ENCODE data around the gene TXLNB. TPM values are rescaled to one million over a fixed set of nuclear protein-coding genes. Genes with fewer than 3 reads are reported as not detected.

Gene TXLNB
- total and polyA plus RNA-seq, 4 donors, result 0.15 to 0.23 (median 0.17) TPM; not detected in 1

DNA sequence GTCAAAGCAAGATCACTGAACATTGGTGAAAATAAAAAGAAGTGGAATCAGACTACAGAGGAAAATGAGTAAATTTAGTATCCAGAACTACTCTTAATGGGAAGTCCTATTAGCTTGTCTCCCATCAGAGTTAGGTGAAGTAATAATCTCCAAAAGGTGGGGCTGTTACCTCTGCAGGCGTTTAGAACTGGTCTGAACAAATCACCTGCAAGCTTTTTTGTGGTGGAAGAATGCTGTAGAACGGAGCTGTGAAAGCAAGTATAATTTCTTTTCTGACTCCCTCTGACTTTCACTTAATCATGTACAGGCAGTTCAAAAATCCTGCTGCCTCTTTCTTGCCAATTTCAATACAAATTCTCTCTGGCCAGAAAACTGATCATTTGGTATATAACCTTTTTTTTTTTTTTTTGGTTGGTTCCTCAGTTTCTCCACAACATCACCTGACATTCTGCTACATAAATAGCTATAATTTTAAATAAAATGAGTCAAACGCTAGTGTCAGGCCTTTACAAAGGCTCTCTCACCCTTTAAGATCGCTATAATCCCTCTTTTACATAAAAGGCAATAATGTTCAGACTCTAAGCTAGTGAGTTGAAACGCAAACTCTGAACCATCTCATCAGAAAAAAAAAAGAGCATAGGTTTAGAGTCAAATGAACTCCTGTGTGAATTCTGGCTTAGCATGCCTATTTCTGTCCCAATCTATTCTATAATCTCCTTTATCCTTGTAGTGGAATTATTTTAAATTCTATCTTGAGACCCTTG is 43.8 kb upstream of the TXLNB start:
- H3K27ac ChIP-seq (ENCODE audit: low read depth in 1 of 2, low read length in 2 of 2), result no peak overlapping the region
- no peak for DNase-seq (ENCODE audit: low spot score)
- no peak overlapping the region for H3K9ac ChIP-seq (ENCODE audit: low read depth in 1 of 2, low read length in 2 of 2)
- H3K4me3 ChIP-seq (ENCODE audit: low read depth in 1 of 3, low read length in 3 of 3), result no peak overlapping the region
- peaks cover 0 to 3% (median 0%) of the 10 kb centered on the region in 4 donors for H3K4me1 ChIP-seq (ENCODE audit: control insufficient read depth in 4 of 4, insufficient read depth in 4 of 4, low read length in 3 of 4)
- H3K36me3 ChIP-seq (ENCODE audit: control insufficient read depth in 4 of 4, insufficient read depth in 3 of 4, low read depth in 1 of 4, low read length in 3 of 4), result no peaks in the 10 kb centered on the region
- WGBS, result 89% methylated on average over 5 of the region's 5 CpGs
- H3K9me3 ChIP-seq (ENCODE audit: control insufficient read depth in 4 of 4, low read length in 3 of 4), result no peaks in the 10 kb centered on the region
- no peaks in the 10 kb centered on the region for H3K27me3 ChIP-seq (ENCODE audit: control insufficient read depth in 4 of 4, insufficient read depth in 4 of 4, low read length in 3 of 4)
- TF ChIP-seq EGR1 (IDR thresholded peaks at IDR 0.05; ENCODE audit: low read depth in 2 of 2) (no peak), FOXA1 (IDR thresholded peaks at IDR 0.05) (no peak), FOXA2 (IDR thresholded peaks at IDR 0.05) (no peak), HNF4G (IDR thresholded peaks at IDR 0.05) (no peak), JUND (IDR thresholded peaks at IDR 0.05) (no peak), YY1 (IDR thresholded peaks at IDR 0.05) (no peak), GABPA (IDR thresholded peaks at IDR 0.05 in 1 of 2, conservative IDR thresholded peaks at IDR 0.05 in 1 of 2) (no peak), HNF4A (conservative IDR thresholded peaks at IDR 0.05) (no peak), RAD21 (IDR thresholded peaks at IDR 0.05) (no peak), TAF1 (conservative IDR thresholded peaks at IDR 0.05) (no peak), NR2F2 (IDR thresholded peaks at IDR 0.05) (no peak), SP1 (IDR thresholded peaks at IDR 0.05) (no peak)
- TF ChIP-seq, protein P1, sequence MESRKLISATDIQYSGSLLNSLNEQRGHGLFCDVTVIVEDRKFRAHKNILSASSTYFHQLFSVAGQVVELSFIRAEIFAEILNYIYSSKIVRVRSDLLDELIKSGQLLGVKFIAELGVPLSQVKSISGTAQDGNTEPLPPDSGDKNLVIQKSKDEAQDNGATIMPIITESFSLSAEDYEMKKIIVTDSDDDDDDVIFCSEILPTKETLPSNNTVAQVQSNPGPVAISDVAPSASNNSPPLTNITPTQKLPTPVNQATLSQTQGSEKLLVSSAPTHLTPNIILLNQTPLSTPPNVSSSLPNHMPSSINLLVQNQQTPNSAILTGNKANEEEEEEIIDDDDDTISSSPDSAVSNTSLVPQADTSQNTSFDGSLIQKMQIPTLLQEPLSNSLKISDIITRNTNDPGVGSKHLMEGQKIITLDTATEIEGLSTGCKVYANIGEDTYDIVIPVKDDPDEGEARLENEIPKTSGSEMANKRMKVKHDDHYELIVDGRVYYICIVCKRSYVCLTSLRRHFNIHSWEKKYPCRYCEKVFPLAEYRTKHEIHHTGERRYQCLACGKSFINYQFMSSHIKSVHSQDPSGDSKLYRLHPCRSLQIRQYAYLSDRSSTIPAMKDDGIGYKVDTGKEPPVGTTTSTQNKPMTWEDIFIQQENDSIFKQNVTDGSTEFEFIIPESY (IDR thresholded peaks at IDR 0.05), result no peak
- TF ChIP-seq, protein P2, sequence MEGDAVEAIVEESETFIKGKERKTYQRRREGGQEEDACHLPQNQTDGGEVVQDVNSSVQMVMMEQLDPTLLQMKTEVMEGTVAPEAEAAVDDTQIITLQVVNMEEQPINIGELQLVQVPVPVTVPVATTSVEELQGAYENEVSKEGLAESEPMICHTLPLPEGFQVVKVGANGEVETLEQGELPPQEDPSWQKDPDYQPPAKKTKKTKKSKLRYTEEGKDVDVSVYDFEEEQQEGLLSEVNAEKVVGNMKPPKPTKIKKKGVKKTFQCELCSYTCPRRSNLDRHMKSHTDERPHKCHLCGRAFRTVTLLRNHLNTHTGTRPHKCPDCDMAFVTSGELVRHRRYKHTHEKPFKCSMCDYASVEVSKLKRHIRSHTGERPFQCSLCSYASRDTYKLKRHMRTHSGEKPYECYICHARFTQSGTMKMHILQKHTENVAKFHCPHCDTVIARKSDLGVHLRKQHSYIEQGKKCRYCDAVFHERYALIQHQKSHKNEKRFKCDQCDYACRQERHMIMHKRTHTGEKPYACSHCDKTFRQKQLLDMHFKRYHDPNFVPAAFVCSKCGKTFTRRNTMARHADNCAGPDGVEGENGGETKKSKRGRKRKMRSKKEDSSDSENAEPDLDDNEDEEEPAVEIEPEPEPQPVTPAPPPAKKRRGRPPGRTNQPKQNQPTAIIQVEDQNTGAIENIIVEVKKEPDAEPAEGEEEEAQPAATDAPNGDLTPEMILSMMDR (IDR thresholded peaks at IDR 0.05; ENCODE audit: low read depth, low read length, missing input control), result no peak
- TF ChIP-seq, protein P3, sequence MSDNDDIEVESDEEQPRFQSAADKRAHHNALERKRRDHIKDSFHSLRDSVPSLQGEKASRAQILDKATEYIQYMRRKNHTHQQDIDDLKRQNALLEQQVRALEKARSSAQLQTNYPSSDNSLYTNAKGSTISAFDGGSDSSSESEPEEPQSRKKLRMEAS (IDR thresholded peaks at IDR 0.05), result no peak
- TF ChIP-seq, protein P4, sequence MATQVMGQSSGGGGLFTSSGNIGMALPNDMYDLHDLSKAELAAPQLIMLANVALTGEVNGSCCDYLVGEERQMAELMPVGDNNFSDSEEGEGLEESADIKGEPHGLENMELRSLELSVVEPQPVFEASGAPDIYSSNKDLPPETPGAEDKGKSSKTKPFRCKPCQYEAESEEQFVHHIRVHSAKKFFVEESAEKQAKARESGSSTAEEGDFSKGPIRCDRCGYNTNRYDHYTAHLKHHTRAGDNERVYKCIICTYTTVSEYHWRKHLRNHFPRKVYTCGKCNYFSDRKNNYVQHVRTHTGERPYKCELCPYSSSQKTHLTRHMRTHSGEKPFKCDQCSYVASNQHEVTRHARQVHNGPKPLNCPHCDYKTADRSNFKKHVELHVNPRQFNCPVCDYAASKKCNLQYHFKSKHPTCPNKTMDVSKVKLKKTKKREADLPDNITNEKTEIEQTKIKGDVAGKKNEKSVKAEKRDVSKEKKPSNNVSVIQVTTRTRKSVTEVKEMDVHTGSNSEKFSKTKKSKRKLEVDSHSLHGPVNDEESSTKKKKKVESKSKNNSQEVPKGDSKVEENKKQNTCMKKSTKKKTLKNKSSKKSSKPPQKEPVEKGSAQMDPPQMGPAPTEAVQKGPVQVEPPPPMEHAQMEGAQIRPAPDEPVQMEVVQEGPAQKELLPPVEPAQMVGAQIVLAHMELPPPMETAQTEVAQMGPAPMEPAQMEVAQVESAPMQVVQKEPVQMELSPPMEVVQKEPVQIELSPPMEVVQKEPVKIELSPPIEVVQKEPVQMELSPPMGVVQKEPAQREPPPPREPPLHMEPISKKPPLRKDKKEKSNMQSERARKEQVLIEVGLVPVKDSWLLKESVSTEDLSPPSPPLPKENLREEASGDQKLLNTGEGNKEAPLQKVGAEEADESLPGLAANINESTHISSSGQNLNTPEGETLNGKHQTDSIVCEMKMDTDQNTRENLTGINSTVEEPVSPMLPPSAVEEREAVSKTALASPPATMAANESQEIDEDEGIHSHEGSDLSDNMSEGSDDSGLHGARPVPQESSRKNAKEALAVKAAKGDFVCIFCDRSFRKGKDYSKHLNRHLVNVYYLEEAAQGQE (IDR thresholded peaks at IDR 0.05), result no peak

Measured in liver (tissue), 9 donors.